Ovary (tissue), 9 donors: ENCODE data around the gene C19orf81. TPM values are rescaled to one million over a fixed set of nuclear protein-coding genes. Genes with fewer than 3 reads are reported as not detected.

Source experiments
- DNase-seq, 5 donors: peaks; one replicate each; pipeline ENCODE4 v3.0.0-alpha.2; 2019 to 2020
- H3K27ac ChIP-seq, 2 donors: fragments of 200-600 bp; one replicate each; pipeline versions ENCODE4 v1.5.1 to v1.8.0; 2019 to 2022
- H3K27me3 ChIP-seq: fragments of 200-600 bp; one replicate; pipeline ENCODE4 v1.8.0; 2022
- H3K36me3 ChIP-seq: fragments of 200-600 bp; sonication (generic); one replicate; pipeline ENCODE4 v1.5.1; 2019
- H3K4me1 ChIP-seq: one replicate; pipeline ENCODE4 v1.8.1; 2013; ENCODE audit warnings: mild to moderate bottlenecking, moderate library complexity; ENCODE audit not compliant: insufficient read depth
- H3K4me3 ChIP-seq: fragments of 200-600 bp; sonication (generic); one replicate; pipeline ENCODE4 v1.5.1; 2017
- H3K9me3 ChIP-seq, 2 donors: fragments of 200-600 bp in 1 of 2; sonication (generic) in 1 of 2; one replicate each; pipeline versions ENCODE4 v1.5.1 to v1.8.1; 2013 to 2019; ENCODE audit warnings: mild to moderate bottlenecking in 1 of 2, moderate library complexity in 1 of 2
- CTCF ChIP-seq, 3 donors: fragments of 450-650 bp in 2 of 3; fragments of 200-600 bp in 1 of 3; IDR thresholded peaks; one replicate each; pipeline versions ENCODE4 v1.5.1 to v1.8.0; 2016 to 2022; ENCODE audit warnings: antibody characterized with exemption in 3 of 3, mild to moderate bottlenecking in 1 of 3
- EP300 ChIP-seq: sonication (generic); formaldehyde crosslinking; IDR thresholded peaks from one replicate; pipeline ENCODE4 v1.6.1; 2017; ENCODE audit warnings: antibody characterized with exemption
- POLR2A ChIP-seq: fragments of 450-650 bp; IDR thresholded peaks from one replicate; pipeline ENCODE4 v1.6.1; 2017; ENCODE audit warnings: antibody characterized with exemption, mild to moderate bottlenecking, moderate library complexity
- WGBS, 3 donors: extraction: QIAGEN DNeasy Blood & Tissue Kit in 1 of 3; methylation state at CpG; one replicate each; pipeline versions ENCODE4 v1.1.5 to v1.1.7; 2013 to 2017; 5-methylcytosine and 5-hydroxymethylcytosine counted together
- intact Hi-C, 4 donors: fragments of 100-400 bp; cut with DNase I; formaldehyde crosslinking; loops; one replicate each; pipeline versions ENCODE4 v1.11.0 to v1.15.1; 2022 to 2023
- polyA plus RNA-seq, 2 donors: library from polyadenylated mRNA; stranded (reverse); fragments of 200-250 nt in 1 of 2; fragments of 350-450 nt in 1 of 2; fragmentation: Illumina TruSeq in 1 of 2; extraction: RNeasy Lipid Tissue Mini Kit (QIAGEN cat#74804) in 1 of 2; gene quantifications; one replicate each; pipeline ENCODE4 v1.2.3, GENCODE V29; 2013 to 2014
- total RNA-seq, 7 donors: library from RNA; depleted of rRNA in 2 of 7; stranded (reverse); fragments of >200 nt in 2 of 7; fragmentation: NEBNext Ultra II Directional in 3 of 7; extraction: Animal tissue kit (Norgen Biotek cat#: 25700) in 3 of 7; gene quantifications; one replicate each; pipeline versions ENCODE4 v1.1.0 to v1.2.4, GENCODE V29; 2016 to 2023
- donor health status: DM: no; HTN: no; CAD: no; lungs with moderate emphysema.
- donor health status: DM: no; HTN: no; CAD: no.
- donor health status: Bipolar disorder and iron deficiency.
- donor health status: DM: yes; HTN: yes; CAD: no.
- donor health status: DM: no; HTN: no; CAD: no.
- donor health status: DM: yes; HTN: yes; CAD: no.

The C19orf81 gene
- total and polyA plus RNA-seq, 9 donors, result 1.1 to 12.6 (median 2.1) TPM; not detected in 5

DNA sequence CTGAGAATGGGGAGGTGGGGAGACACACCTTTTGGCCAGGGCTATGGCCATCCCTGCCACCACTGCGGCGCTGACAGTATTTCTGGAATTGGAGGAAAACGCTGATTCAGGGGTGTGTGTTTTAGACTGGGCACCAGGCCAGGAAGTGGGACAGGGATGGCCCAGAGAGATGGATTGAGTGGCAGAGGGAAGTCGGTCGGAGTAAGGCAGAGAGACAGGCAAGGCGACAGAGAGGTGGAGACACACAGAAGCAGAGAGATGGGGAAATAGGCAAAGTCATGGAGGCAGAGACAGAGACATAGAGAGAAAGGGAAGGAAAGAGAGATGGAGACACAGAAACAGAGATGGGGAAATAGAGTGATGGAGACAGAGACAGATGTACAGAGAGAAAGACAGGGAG is 4.1 kb upstream of the C19orf81 start:
- Histone ChIP-seq H3K36me3 (no peaks in the 10 kb centered on the region), H3K27ac (no peak overlapping the region), H3K9me3 (no peaks in the 10 kb centered on the region), H3K4me1 (no peaks in the 10 kb centered on the region), H3K4me3 (no peak overlapping the region), H3K27me3 (no peaks in the 10 kb centered on the region)
- intact Hi-C loops, result no loop called here
- WGBS, 3 donors, result 69 to 76% (median 75%) methylated on average over 6 of the region's 6 CpGs
- no peak for DNase-seq
- TF ChIP-seq EP300 (no peak), POLR2A (no peak), CTCF (IDR thresholded peaks at IDR 0.05) (no peak)

DNA sequence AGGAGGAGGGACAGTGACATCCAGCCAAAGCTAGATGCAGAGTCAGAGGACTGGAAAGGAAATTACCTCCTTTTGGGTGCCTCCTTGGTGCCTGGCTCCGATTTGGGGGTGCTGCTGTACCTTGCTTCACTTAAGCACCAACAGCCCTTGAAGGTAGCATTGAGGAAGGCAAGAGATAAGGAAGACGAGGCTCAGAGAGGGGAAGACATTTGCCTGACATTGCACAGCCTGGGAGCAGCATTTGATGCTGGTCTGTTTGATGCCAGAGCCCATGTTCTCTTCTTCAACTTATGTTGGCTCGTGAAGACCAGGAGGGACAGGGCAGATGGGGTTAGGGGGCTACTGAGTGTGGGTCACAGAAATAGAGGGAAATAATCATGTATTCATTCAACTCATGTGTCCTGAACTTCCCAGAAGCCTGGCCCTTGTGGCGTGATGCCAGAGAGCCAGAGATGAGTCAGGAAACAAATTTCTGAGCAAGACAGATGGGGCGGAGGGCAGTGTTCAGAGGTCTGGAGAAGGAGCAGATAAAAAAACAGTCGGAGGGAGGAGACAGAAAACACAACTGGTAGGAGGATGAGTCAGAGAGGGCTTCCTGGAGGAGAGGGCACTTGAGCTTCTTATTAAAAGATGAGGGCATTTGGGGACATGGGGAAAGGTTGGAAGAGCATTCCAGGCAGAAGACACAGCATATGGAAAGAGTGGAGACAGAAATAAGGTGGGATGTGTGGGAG is 3.0 kb upstream of the C19orf81 start:
- H3K9me3 ChIP-seq, result no peaks in the 10 kb centered on the region
- TF ChIP-seq POLR2A (no peak), EP300 (no peak), CTCF (IDR thresholded peaks at IDR 0.05) (no peak)
- no peaks in the 10 kb centered on the region for H3K4me1 ChIP-seq
- H3K4me3 ChIP-seq, result no peak overlapping the region
- H3K27ac ChIP-seq, result no peak overlapping the region
- intact Hi-C loops, result no loop called here
- H3K27me3 ChIP-seq, result no peaks in the 10 kb centered on the region
- DNase-seq, result no peak
- no peaks in the 10 kb centered on the region for H3K36me3 ChIP-seq
- 27 to 47% (median 30%) methylated on average over 6 of the region's 6 CpGs for WGBS, 3 donors

GRCh38 chr19:50647879-50648615 is 1.2 kb upstream of the C19orf81 start:
- intact Hi-C loops, result no loop called here
- Histone ChIP-seq H3K4me1 (no peaks in the 10 kb centered on the region), H3K27ac (no peak overlapping the region), H3K27me3 (no peaks in the 10 kb centered on the region), H3K36me3 (no peaks in the 10 kb centered on the region), H3K9me3 (no peaks in the 10 kb centered on the region), H3K4me3 (no peak overlapping the region)
- no peak for DNase-seq
- no peak for TF ChIP-seq CTCF (IDR thresholded peaks at IDR 0.05)
- TF ChIP-seq POLR2A, result no peak
- TF ChIP-seq EP300, result no peak
- 51 to 65% (median 52%) methylated on average over 10 of the region's 10 CpGs for WGBS, 3 donors

DNA sequence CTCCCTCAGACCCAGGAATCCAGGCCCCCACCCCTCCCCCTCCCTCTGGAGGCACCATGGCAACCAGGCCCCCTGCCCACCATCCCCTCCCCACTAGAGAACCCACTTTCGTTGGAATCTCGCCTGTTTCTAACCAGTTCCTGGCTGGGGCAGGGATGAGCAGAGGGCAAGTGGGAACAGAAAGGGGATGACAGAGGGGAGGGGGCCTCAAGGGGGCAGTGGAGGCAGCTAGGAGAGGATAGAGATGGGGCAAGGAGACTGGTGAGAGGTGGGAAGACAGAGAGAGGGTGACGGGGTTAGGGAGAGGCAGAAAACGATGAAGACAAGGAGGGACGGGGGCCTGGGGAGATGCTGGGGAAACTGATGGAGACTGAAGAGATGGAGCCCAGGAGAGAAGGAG is 586 bp upstream of the C19orf81 start:
- 24 to 44% (median 29%) methylated on average over 5 of the region's 5 CpGs for WGBS, 3 donors
- intact Hi-C loops, result no loop called here
- Histone ChIP-seq H3K9me3 (no peaks in the 10 kb centered on the region), H3K4me3 (no peak overlapping the region), H3K27me3 (no peaks in the 10 kb centered on the region), H3K4me1 (no peaks in the 10 kb centered on the region), H3K27ac (no peak overlapping the region), H3K36me3 (no peaks in the 10 kb centered on the region)
- TF ChIP-seq EP300, result no peak
- TF ChIP-seq CTCF (IDR thresholded peaks at IDR 0.05), result no peak
- no peak for TF ChIP-seq POLR2A
- DNase-seq, result no peak
